Stimulated activated CD8-positive, alpha-beta memory T cell treated with anti-CD3 and anti-CD28 coated beads, Interleukin-12 subunit alpha, Interleukin-12 subunit beta, amount 100 ng/mL, for 4 hours (primary cell): ENCODE results near the gene RNF19B.
A peak's percentile ranks its signal among the peaks of the same experiment; 100 is the strongest.
"Not testable (repeated sequence)": the region's sequence is repeated elsewhere in the genome, so short reads cannot be mapped to it uniquely, and the experiment has no call there.

ENCODE experiments used
- DNase-seq: peaks from one replicate; pipeline ENCODE4 v3.0.0-alpha.2; 2020; ENCODE audit warnings: low read depth

RNF19B gene

GRCh38 chr1:32964461-32965250 lies at the start of gene RNF19B:
TSS of gene RNF19B (minus strand) at chr1:32964809. CDS start at chr1:32964685, 124 bp downstream.
- peak; percentile 92 for DNase-seq

- DNase-seq = no peak
Observed at GRCh38 chr1:33013791-33014190, 49.2 kb upstream of the RNF19B start.

DNA sequence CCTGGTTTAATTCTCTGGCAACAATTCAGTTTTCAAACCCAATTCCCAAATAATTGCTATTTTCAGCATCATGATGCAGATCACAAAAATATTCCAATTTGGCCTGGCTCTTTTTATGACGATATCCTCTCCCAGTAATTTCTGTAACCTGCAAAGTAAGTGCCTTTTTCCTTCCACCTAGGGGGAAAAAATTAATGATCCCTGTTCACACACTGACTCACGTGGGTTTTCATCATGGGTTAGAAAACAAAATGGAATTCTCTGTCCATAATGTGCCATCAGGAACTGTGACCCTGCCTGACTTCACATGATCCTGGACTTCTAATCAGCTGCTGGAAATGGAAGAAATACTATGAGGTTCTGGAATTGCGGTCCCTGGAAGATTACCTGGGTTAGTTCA lies 47.6 kb upstream of the RNF19B start:
- no peak for DNase-seq

DNA sequence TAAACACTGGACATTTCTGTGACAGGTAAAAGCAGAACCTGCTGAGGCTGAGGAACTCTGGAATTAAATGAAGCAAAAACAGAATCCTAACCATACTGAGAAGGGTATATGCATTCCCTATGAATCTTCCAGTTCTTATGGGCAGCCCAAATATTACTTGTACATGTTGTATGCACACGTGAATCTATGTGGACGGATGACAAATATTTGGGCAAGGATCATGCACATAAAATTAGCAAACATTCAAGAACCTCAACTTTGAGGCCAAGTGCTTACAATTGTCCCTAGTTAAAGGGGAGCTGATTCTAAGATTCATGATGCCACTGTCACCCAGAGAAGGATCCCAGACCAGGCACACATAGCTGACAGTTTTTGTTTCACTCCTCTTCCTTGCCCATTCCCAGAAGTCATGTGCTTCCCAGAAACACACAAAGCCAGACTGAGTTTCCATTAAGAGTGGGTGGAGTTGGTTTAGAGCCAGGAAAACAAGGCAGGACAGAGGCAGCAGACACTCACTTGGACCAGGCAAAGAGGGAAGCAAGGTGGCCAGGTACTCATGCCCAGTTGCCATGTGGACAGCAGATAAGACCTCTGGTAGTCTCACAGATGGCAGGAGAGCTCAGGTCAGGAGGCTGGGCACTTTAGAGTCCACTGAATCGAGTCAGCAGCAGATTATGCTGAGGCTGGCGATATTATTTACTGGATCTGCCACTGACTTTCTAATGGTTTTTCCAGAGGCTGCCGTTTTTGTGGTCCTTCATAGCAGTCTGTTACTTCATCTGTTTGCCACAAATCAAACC lies 46.5 kb upstream of the RNF19B start:
- no peak for DNase-seq

DNA sequence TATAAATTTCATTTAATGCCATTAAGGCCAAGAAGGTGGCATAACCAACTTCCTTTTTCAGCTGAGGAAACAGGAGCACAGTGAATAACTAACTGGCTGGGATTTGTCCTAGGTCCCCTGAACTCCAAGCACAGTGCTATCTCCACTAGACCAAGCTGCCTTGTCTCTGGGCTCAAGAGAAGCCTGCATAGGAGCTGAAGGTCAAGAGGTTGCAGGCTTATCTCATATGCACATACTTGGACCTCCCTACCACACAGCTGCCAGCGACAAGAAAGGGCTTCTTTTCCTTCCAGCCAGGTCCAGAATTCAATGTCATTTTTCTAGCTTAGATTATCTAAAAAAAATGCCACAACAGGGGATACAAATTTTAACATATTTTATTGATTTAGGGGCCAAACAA lies 45.0 kb upstream of the RNF19B start:
- no peak for DNase-seq

- DNase-seq = no peak
Observed at GRCh38 chr1:33008051-33008914, 43.7 kb upstream of the RNF19B start.

DNA sequence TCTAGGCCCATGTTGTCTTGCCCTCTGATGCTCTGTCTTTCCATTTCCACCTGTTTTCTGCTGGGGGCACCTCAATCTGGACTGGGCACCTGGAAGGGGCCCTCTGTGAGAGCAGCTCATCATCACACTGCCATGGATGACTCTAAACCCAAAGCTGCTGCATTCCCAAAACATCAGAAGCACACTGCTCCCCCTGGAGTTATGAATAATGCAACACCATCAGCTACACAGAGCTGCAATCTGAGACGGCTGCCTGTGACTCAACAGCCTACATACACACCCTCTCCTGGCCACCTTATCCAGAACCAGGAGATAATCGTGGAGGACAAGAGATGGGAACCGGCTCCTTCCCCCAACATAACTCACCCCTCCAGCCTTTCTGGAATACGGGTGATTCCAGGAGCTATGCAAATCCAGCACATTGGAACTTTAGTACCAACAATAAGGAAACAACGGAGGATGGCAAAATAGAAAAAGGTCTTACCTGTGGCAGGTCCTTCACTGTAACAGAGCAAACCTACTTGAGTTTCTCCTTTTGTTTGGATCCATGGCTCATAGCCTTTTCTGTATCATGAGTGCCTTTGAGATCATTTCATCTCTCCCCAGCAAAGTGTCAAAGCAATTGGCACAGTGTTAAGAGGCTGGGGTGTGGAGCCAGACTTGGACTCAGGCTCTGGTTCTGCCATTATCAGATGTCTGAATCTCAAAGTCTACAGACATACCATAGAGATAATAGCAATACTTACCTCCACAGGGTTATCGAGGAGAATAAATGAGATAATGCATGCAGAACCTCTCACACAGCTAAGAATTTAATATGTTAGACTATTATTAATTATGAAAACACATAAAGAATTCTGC lies 42.8 kb upstream of the RNF19B start:
- no peak for DNase-seq

DNA sequence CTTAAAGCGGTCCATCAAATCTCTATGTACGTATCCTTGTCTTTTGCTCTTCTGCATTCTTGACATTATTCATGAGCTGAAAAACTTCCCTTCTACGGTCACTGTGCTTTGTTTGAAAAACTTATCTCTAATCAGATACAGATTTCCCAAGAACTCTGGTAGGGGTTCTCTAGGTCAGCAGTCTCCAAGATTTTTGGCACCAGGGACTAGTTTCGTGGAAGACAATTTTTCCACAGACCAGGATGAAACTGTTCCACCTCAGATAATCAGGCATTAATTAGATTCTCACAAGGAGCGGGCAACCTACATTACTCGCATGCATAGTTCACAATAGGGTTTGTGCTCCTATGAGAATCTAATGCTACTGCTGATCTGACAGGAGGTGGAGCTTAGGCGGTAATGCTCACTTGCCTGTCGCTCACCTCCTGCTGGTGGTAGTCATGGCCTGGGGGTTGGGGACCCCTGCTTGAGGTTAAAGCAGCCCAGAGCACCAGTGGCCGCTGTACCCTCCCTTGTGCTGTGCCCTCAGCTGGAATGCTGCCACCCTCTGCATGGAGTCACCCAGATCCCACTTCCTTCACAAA lies 41.3 kb upstream of the RNF19B start:
- no peak for DNase-seq

DNA sequence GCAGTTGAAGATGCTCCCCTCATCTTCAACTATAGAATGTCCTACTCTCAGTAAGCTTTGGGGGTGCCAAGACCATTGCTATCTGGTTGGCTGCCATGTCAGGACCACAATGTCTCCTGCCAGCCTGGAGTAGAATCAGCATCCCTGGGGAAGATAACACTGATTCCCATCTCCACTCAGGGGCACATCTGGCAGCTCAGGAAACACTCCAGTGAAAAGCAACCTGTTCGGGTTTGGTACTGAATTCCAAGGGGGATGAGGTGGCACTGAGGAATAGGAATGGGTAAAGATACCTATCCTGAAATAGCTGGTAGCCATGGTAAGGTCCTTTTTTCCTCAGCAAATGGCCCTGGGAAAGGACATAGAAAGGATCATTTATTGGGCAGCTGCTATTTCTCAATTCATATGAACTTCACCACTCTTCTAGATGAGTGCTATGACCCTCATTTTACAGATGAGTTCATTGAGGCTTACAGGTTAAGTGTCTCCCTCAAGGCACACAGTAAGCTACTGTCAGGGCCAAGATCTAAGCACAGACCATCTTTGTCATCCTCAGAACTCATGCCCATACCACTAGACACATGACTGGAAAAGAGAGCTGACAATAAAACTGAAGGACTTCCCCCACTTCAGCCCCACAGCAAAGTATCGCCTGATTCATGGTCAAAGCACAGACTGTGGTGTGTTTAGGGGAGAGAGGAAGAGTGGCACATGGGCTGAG lies 40.7 kb upstream of the RNF19B start:
- no peak for DNase-seq

GRCh38 chr1:33004613-33005012 lies 40.0 kb upstream of the RNF19B start:
- no peak for DNase-seq

DNA sequence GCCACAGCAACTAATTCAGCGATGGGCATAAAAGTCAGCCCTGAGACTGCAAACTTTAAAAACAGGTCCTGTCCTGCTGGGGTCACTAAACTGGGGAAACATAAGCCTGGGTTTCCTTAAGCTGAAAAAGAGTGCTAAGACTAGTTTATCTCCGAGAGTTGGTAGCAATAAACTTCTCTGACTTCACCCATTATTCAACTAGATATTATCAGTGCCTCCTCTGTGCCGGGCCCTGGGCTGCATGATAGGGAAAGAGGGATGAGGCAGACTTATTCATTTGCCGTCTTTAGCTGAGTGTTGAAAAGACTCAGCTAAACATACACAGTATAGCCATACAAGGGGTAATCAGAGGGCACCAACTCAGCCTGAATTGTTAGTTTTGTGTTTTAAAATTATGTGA lies 39.0 kb upstream of the RNF19B start:
- no peak for DNase-seq

DNA sequence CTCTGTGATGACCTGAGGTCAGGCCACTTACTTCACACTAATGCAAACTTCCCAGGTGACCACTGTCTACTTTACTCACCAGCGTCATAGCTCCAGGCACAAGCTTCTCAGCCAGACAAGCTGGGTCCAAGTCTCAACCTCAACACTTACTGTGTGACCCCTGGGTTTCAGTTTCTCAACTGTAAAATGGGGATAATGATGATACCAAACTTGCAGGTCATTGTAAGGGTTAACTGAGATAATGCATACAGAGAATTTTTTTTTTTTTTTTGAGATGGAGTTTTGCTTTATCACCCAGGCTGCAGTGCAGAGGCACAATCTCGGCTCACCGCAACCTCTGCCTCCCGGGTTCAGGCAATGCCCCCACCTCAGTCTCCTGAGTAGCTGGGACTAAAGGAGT lies 37.4 kb upstream of the RNF19B start:
- no peak for DNase-seq

DNA sequence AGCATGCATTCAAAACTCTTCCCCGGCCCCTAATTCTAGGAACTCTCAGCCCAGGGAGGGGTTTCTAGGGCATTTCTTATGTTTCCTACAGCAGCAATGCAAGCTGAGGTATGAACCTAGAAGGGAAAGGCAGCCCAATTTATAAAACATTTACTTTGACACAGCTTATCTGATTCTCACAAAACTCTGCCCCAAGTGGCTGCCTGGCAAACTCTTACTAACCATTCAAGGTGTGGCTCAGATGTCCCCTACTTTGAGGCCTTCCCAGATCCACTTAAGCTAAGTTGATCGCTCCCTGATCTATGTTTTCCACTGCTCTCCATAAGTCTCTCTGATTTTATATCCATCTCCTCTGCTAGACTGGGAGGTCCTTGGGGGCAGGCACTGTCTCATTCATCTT lies 36.7 kb upstream of the RNF19B start:
- no peak for DNase-seq

DNA sequence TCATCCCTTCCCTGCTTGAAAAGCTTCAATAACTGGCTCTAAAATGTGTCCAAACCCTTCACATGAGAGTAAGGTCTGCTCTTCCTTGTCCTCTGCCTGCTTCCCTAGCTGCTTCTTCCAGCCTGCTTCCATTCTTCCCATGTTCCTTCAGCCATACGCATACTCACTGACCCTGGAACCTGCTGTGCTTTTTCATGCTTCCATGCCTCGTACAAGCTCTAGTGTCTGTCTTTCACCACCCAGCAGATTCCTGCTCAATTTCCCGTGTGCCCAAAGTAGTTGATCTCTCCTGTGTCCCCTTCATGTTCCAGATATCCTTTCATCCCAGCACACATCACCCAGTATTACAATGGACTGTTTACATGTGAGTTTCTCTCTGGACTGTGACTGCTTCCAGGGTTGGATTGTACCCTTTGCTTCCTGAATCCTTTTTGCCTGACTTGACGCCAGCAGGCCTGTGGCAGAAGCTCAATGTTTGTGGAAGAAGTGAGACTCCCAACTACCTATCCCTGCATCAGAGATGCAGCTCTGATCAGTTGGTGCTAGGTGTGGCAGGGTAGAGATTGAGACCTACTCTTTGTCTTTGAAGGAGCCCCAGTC lies 35.9 kb upstream of the RNF19B start:
- no peak for DNase-seq

DNA sequence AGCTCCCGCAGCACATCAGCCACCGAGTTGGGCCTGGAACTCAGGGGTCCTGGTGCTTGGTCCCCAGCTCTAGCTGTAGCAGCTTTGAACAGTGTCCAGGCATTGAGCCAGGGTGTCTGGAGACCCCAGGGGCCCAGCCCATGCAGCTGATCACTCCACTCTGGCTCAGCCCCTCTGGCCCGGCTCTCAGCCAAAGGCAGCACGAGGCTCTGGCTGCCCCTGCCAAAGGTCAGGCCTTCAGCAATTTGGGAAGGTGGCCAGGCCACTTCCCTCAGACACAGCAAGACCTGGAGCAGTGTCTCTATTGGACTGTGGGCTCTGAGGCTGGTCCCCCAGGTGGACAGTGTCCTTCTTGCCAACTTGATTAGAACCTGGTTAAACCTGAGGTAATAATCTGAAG lies 34.4 kb upstream of the RNF19B start:
- DNase-seq = no peak

DNA sequence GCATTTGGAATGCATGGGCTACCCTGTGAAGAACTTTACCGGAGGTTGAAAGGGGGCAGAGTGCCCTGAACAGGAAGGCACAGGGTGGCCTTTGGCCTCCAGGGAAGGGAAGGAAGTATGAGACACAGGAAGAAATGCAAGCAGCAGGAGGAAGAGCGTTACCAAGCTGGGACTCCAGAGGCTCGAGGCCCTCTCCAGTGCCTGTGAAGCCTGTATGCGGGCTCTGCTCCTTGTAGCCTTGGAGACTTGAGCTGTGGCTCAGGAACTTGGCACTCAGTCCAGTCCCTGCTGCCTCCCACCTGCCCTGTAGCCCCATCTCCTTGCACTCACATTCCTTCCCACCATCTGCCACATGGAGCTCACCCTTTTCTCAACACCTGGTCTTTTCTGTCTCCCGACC lies 33.5 kb upstream of the RNF19B start:
- DNase-seq = no peak

- no peak for DNase-seq
Observed at GRCh38 chr1:32997381-32997891, 32.8 kb upstream of the RNF19B start.

DNA sequence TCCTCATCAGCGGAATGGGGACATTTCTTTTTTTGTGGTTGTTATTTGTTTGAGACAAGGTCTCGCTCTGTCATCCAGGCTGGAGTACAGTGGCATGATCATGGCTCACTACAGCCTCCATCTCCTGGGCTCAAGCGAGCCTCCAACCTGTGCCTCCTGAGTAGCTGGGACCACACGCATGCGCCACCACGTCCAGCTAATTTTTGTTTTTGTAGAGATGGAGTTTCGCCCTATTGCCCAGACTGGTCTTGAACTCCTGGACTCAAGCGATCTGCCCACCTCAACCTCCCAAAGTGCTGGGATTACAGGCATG lies 28.7 kb upstream of the RNF19B start:
- DNase-seq = not testable (repeated sequence)

- peak; percentile 16 for DNase-seq
Observed at GRCh38 chr1:32992489-32993323, 28.1 kb upstream of the RNF19B start.
